ENCODE data around the gene DHX34. TPM values are rescaled to one million over a fixed set of nuclear protein-coding genes. Genes with fewer than 3 reads are reported as not detected.
A peak's percentile ranks its signal among the peaks of the same experiment; 100 is the strongest.

Gene DHX34
- polyA plus RNA-seq, 3 donors, result 3.4 to 34.4 (median 3.8) TPM

GRCh38 chr19:47310323-47310722, 38.8 kb upstream of the DHX34 start:
- Mint-ChIP-seq H3K9me3 (peaks cover 0 to 5% (median 3%) of the 10 kb centered on the region in 7 donors), H3K4me3 (peak overlapping the region; percentile 96 to 99), H3K27me3 (ENCODE audit: low read depth in 3 of 3) (peaks cover 2 to 13% (median 6%) of the 10 kb centered on the region in 3 donors), H3K36me3 (peaks cover 46% of the 10 kb centered on the region in 2 donors), H3K4me1 (peaks cover 60% of the 10 kb centered on the region), H3K27ac (peak overlapping the region; percentile 97 to 99 (median 99))
- H2AFZ ChIP-seq (ENCODE audit: insufficient read depth, low read depth, low read length, poor library complexity, severe bottlenecking), result no peak overlapping the region
- DNase-seq, result no peak
- H3K36me3 ChIP-seq (replicated peaks in 1 of 2; ENCODE audit: control insufficient read depth in 1 of 2, insufficient read depth in 2 of 2, low read length in 2 of 2), result peaks cover 14 to 18% of the 10 kb centered on the region in 2 donors
- TF ChIP-seq CTCF (IDR thresholded peaks at IDR 0.05), result no peak
- peaks cover 47% of the 10 kb centered on the region for H4K20me1 ChIP-seq (ENCODE audit: insufficient read depth, low read length)
- H3K9ac ChIP-seq (ENCODE audit: insufficient read depth, low read length, poor library complexity, severe bottlenecking), result peak overlapping the region; percentile 73
- peaks cover 76 to 78% of the 10 kb centered on the region in 2 donors for H3K4me1 ChIP-seq (ENCODE audit: control insufficient read depth in 1 of 2, insufficient read depth in 2 of 2, low read length in 2 of 2)
- peak overlapping the region; percentile 45 to 92 (median 92) for H3K4me3 ChIP-seq (replicated peaks in 1 of 3; ENCODE audit: low read depth in 2 of 3, low read length in 3 of 3)
- peak overlapping the region; percentile 90 for H3K4me2 ChIP-seq (replicated peaks; ENCODE audit: extremely low read depth, low read length, poor library complexity, severe bottlenecking)
- H3K9me3 ChIP-seq (replicated peaks in 1 of 2; ENCODE audit: control insufficient read depth in 1 of 2, insufficient read depth in 1 of 2, low read length in 2 of 2), result no peaks in the 10 kb centered on the region
- intact Hi-C loops (cut with micrococcal nuclease), result no loop called here
- peaks cover 53% of the 10 kb centered on the region for H3K79me2 ChIP-seq (ENCODE audit: insufficient read depth, low read length)
- 89% methylated on average over 1 of the region's 2 CpGs for WGBS (ENCODE audit: insufficient coverage)
- no peaks in the 10 kb centered on the region for H3K27me3 ChIP-seq (ENCODE audit: control insufficient read depth in 2 of 2, insufficient read depth in 2 of 2, low read length in 2 of 2)
- H3K27ac ChIP-seq (ENCODE audit: low read depth in 1 of 2, low read length in 2 of 2), result peak overlapping the region; percentile 69 to 92

- no peak for TF ChIP-seq CTCF (IDR thresholded peaks at IDR 0.05)
- H3K4me1 Mint-ChIP-seq, result peaks cover 63% of the 10 kb centered on the region
These were observed 38.3 kb upstream of the DHX34 start for GRCh38 chr19:47310819-47311218.

More at GRCh38 chr19:47310819-47311218, 38.3 kb upstream of the DHX34 start:
- Mint-ChIP-seq H3K36me3 (peaks cover 51% of the 10 kb centered on the region in 2 donors), H3K27ac (peak overlapping the region; percentile 97 to 99 (median 99)), H3K4me3 (peak overlapping the region; percentile 96 to 99), H3K27me3 (ENCODE audit: low read depth in 3 of 3) (peaks cover under 1 to 15% (median 6%) of the 10 kb centered on the region in 3 donors), H3K9me3 (peaks cover 0 to 6% (median 3%) of the 10 kb centered on the region in 7 donors)
- peak; percentile 84 to 95 (median 93) for DNase-seq
- Histone ChIP-seq H3K9ac (ENCODE audit: insufficient read depth, low read length, poor library complexity, severe bottlenecking) (peak overlapping the region; percentile 73), H4K20me1 (ENCODE audit: insufficient read depth, low read length) (peaks cover 51% of the 10 kb centered on the region), H2AFZ (ENCODE audit: insufficient read depth, low read depth, low read length, poor library complexity, severe bottlenecking) (no peak overlapping the region), H3K27ac (ENCODE audit: low read depth in 1 of 2, low read length in 2 of 2) (peak overlapping the region; percentile 69 to 92), H3K9me3 (replicated peaks in 1 of 2; ENCODE audit: control insufficient read depth in 1 of 2, insufficient read depth in 1 of 2, low read length in 2 of 2) (no peaks in the 10 kb centered on the region), H3K79me2 (ENCODE audit: insufficient read depth, low read length) (peaks cover 57% of the 10 kb centered on the region), H3K4me3 (replicated peaks in 1 of 3; ENCODE audit: low read depth in 2 of 3, low read length in 3 of 3) (peak overlapping the region; percentile 45 to 92 (median 92)), H3K36me3 (replicated peaks in 1 of 2; ENCODE audit: control insufficient read depth in 1 of 2, insufficient read depth in 2 of 2, low read length in 2 of 2) (peaks cover 14 to 19% of the 10 kb centered on the region in 2 donors), H3K4me1 (ENCODE audit: control insufficient read depth in 1 of 2, insufficient read depth in 2 of 2, low read length in 2 of 2) (peaks cover 77 to 78% of the 10 kb centered on the region in 2 donors), H3K4me2 (replicated peaks; ENCODE audit: extremely low read depth, low read length, poor library complexity, severe bottlenecking) (peak overlapping the region; percentile 90), H3K27me3 (ENCODE audit: control insufficient read depth in 2 of 2, insufficient read depth in 2 of 2, low read length in 2 of 2) (no peaks in the 10 kb centered on the region)
- intact Hi-C loops (cut with micrococcal nuclease), result no loop called here
- WGBS (ENCODE audit: insufficient coverage), result 0% methylated on average over 2 of the region's 5 CpGs
